Measurements from ENCODE around the gene CALCB.

DNA sequence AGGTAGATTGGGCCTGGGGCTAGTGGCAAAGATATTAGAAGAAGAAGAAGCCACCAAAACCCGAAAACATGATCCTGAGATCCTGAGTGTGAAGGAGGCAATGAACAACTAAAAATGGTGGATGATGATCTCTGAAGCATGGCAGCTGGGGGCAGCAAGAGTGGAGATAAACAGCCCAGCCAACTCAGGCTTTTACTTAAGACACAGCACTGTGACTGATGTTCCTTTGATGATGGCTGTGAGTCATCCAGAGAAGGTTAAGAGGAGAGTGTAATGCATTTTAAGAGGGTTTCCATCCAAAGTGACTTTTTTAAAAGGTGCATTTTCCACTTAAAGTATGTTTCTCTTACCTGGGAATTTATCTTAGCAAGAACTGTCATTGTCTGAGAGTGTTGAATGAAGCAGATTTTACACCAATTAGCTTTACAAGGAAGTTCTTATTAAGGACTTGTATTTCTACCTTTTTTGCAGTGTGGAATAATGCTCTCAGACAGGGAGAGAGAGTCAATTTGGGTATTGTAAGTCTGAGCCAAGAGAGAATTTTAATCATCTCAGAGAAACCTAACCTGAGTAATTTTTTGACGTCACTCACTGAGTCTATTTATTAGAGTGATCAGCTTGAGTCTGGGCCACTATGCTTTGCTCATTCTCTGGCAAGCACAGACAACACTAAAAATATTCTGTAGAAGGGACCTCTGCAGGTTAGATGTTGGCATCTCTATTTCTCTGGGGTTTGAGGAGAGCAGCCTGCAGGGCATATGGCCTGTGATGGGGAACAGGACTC, 14.1 kb upstream of the CALCB start:
- TF ChIP-seq POLR2A (IDR thresholded peaks at IDR 0.05; ENCODE audit: low read depth, low read length) = no peak
- no peak for TF ChIP-seq POLR2AphosphoS5 (IDR thresholded peaks at IDR 0.05; ENCODE audit: low read depth, low read length)
- TF ChIP-seq TAF1 (IDR thresholded peaks at IDR 0.05; ENCODE audit: borderline replicate concordance, low read depth, low read length) = no peak

Measured in GM12892 (cell line).